Adrenal gland (tissue), 12 donors: ENCODE measurements around the gene ADA. TPM values are rescaled to one million over a fixed set of nuclear protein-coding genes. Genes with fewer than 3 reads are reported as not detected.
"Not testable (repeated sequence)": the region's sequence is repeated elsewhere in the genome, so short reads cannot be mapped to it uniquely, and the experiment has no call there.

Source experiments
- DNase-seq, 7 donors: peaks; one replicate each; pipeline ENCODE4 v3.0.0-alpha.2; 2019 to 2020
- H3K27ac ChIP-seq, 5 donors: fragments of 200-600 bp; sonication (generic) in 4 of 5; 1 replicate in 3 of 5; 2 replicates in 2 of 5; pipeline versions ENCODE4 v1.5.1 to v1.8.0; 2016 to 2020; ENCODE audit warnings: mild to moderate bottlenecking in 1 of 5
- H3K27me3 ChIP-seq: fragments of 200-600 bp; 2 replicates; pipeline ENCODE4 v1.8.0; 2021
- H3K36me3 ChIP-seq, 2 donors: fragments of 200-600 bp; replicated peaks in 1 of 2; 1 replicate in 1 of 2; 2 replicates in 1 of 2; pipeline versions ENCODE4 v1.5.1 to v1.8.0; 2018 to 2022
- H3K4me1 ChIP-seq, 2 donors: fragments of 200-600 bp; replicated peaks in 1 of 2; 1 replicate in 1 of 2; 2 replicates in 1 of 2; pipeline versions ENCODE4 v1.5.1 to v1.8.0; 2018 to 2021
- H3K4me3 ChIP-seq, 4 donors: fragments of 200-600 bp; sonication (generic) in 3 of 4; one replicate each; pipeline ENCODE4 v1.5.1; 2016 to 2018
- H3K9me3 ChIP-seq, 3 donors: fragments of 200-600 bp; sonication (generic) in 1 of 3; replicated peaks in 1 of 3; 1 replicate in 2 of 3; 2 replicates in 1 of 3; pipeline versions ENCODE4 v1.5.1 to v1.8.0; 2016 to 2021
- POLR2A ChIP-seq, 2 donors: fragments of 450-650 bp; IDR thresholded peaks; one replicate each; pipeline ENCODE4 v1.6.1; 2017; ENCODE audit warnings: antibody characterized with exemption in 2 of 2, mild to moderate bottlenecking in 2 of 2, moderate library complexity in 1 of 2
- WGBS, 4 donors: extraction: QIAGEN DNeasy Blood & Tissue Kit in 2 of 4; methylation state at CpG; one replicate each; pipeline versions ENCODE4 v1.1.5 to v1.1.7; 2013 to 2017; 5-methylcytosine and 5-hydroxymethylcytosine counted together
- intact Hi-C, 2 donors: fragments of 100-400 bp; cut with DNase I; formaldehyde crosslinking; loops; one replicate each; pipeline versions ENCODE4 v1.14.1 to v1.15.0; 2022 to 2023
- polyA plus RNA-seq, 3 donors: library from polyadenylated mRNA; stranded (reverse); fragments of 200-250 nt in 2 of 3; fragments of 350-450 nt in 1 of 3; fragmentation: Illumina TruSeq in 1 of 3; extraction: RNeasy Lipid Tissue Mini Kit (QIAGEN cat#74804) in 1 of 3; gene quantifications; one replicate each; pipeline ENCODE4 v1.2.3, GENCODE V29; 2013 to 2014
- total RNA-seq, 9 donors: library from RNA; depleted of rRNA in 4 of 9; stranded (reverse); fragments of >200 nt in 4 of 9; fragments of 120-200 nt in 1 of 9; fragmentation: NEBNext Ultra II Directional in 1 of 9; extraction: Animal tissue kit (Norgen Biotek cat#: 25700) in 1 of 9; gene quantifications; one replicate each; pipeline versions ENCODE4 v1.1.0 to v1.2.4, GENCODE V29; 2013 to 2023
- TF ChIP-seq, protein P1 (sequence below), 6 experiments: fragments of 450-650 bp in 4 of 6; fragments of 200-600 bp in 2 of 6; sonication (generic) in 1 of 6; IDR thresholded peaks; 1 replicate in 5 of 6; 2 replicates in 1 of 6; pipeline versions ENCODE4 v1.5.1 to v1.8.0; 2016 to 2021; ENCODE audit warnings: antibody characterized with exemption in 6 of 6, mild to moderate bottlenecking in 2 of 6, moderate library complexity in 1 of 6
- donor health status: healthy with polysubstance abuse.
- donor health status: Bipolar disorder and iron deficiency.
- donor health status: DM: yes; HTN: yes; CAD: no.
- donor health status: DM: no; HTN: no; CAD: no.
- donor health status: DM: no; HTN: no; CAD: no.
- donor health status: DM: yes; HTN: yes; CAD: no.

The ADA gene
- total and polyA plus RNA-seq, 12 donors, result 3.4 to 16.4 (median 10.0) TPM

DNA sequence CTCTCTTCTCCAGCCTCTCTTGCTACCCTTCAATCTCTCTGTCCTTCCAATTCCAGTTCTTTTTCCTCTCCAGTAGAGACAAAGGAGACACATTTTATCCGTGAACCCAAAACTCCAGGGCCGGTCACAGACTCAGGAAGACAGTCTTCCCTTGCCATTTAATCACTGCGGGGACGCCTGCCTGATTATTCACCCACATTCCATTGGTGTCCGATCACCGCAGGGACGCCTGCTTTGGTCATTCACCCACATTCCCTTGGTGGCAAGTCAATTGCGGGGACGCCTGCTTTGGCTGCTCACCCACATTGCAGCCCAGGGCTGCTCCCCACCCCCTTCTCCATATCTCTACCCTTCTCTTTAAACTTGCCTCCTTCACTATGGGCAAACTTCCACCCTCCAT, 19.4 kb upstream of the ADA start:
- H3K4me1 ChIP-seq, H3K36me3 ChIP-seq, H3K4me3 ChIP-seq, DNase-seq, H3K27me3 ChIP-seq, intact Hi-C loops, H3K9me3 ChIP-seq, H3K27ac ChIP-seq: not testable (repeated sequence)
- 83 to 92% (median 87%) methylated on average over 9 of the region's 9 CpGs for WGBS, 4 donors

DNA sequence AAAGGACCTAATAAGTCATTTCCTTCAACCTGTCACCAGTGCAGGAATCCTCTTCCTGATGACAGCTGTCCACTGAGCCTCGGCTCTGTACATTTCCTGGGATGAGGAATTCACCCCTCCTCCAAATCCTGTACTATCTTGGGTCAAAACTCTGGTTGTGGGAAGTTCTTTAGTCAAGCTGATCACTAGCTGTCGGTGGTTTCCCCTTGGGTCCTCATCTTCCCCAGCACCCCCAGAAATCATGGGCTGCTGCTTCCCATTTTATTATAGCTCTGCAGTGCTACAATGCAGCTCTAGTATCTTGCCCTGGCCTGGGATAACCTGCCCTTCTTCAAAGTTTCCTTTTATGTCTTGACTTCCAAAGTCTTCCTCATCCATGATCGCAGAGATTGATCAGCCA, 14.6 kb upstream of the ADA start:
- no peak for DNase-seq
- Histone ChIP-seq H3K4me3 (no peak overlapping the region), H3K9me3 (no peaks in the 10 kb centered on the region), H3K27ac (no peak overlapping the region), H3K27me3 (no peaks in the 10 kb centered on the region), H3K36me3 (no peaks in the 10 kb centered on the region), H3K4me1 (no peaks in the 10 kb centered on the region)
- TF ChIP-seq POLR2A (IDR thresholded peaks at IDR 0.05), result no peak
- TF ChIP-seq, protein P1, sequence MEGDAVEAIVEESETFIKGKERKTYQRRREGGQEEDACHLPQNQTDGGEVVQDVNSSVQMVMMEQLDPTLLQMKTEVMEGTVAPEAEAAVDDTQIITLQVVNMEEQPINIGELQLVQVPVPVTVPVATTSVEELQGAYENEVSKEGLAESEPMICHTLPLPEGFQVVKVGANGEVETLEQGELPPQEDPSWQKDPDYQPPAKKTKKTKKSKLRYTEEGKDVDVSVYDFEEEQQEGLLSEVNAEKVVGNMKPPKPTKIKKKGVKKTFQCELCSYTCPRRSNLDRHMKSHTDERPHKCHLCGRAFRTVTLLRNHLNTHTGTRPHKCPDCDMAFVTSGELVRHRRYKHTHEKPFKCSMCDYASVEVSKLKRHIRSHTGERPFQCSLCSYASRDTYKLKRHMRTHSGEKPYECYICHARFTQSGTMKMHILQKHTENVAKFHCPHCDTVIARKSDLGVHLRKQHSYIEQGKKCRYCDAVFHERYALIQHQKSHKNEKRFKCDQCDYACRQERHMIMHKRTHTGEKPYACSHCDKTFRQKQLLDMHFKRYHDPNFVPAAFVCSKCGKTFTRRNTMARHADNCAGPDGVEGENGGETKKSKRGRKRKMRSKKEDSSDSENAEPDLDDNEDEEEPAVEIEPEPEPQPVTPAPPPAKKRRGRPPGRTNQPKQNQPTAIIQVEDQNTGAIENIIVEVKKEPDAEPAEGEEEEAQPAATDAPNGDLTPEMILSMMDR (IDR thresholded peaks at IDR 0.05), result no peak
- 78 to 86% (median 81%) methylated on average over 3 of the region's 3 CpGs for WGBS, 4 donors
- intact Hi-C loops, result no loop called here

DNA sequence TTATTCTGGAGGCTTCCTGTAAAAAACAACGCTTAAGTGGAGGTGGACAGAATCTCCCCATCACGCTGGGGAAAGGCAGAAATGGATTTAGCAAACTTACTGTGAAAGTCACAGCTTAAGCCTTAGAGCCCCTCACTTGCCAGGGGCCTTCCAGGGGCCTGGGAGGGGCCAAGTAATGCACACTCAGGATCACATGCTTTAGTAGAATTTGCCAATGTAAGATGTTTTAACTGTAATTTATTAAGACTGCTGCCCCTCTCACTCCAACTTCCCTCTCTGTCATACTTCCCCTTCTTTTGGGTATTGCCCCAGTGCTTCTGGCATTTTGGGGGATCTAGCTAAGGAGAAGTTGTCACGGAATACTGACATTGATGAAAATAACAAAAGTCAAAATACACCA, 12.6 kb upstream of the ADA start:
- Histone ChIP-seq H3K4me3 (no peak overlapping the region), H3K36me3 (no peaks in the 10 kb centered on the region), H3K27me3 (no peaks in the 10 kb centered on the region), H3K27ac (no peak overlapping the region), H3K4me1 (no peaks in the 10 kb centered on the region), H3K9me3 (no peaks in the 10 kb centered on the region)
- WGBS, 4 donors, result 51 to 69% (median 58%) methylated on average over 3 of the region's 3 CpGs
- TF ChIP-seq, protein P1 (IDR thresholded peaks at IDR 0.05), result no peak
- TF ChIP-seq POLR2A (IDR thresholded peaks at IDR 0.05), result no peak
- DNase-seq, result no peak
- intact Hi-C loops, result no loop called here

DNA sequence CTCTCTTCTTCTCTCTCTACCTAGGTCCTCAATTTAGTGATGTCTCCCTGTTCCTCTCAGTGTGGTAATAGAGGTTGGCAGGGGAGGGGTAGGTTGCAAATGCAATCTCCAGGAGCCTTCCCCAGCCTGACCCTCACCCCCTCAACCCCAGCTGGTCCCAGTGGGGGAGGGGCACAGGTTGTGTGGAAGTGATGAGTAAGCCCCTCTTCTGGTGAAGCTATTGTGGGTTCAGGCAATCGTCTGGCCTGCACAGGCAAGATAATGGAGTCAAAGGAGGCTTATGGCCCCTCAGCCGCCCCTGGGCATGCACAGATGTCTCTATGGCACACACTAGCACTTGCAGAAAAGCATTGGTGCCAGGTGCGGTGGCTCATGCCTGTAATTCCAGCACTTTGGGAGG, 10.8 kb upstream of the ADA start:
- H3K4me1 ChIP-seq, result no peaks in the 10 kb centered on the region
- H3K27me3 ChIP-seq, result no peaks in the 10 kb centered on the region
- DNase-seq, result no peak
- no peak overlapping the region for H3K4me3 ChIP-seq
- no peaks in the 10 kb centered on the region for H3K36me3 ChIP-seq
- TF ChIP-seq, protein P1 (IDR thresholded peaks at IDR 0.05), result no peak
- no peak for TF ChIP-seq POLR2A (IDR thresholded peaks at IDR 0.05)
- H3K27ac ChIP-seq, result no peak overlapping the region
- WGBS, 4 donors, result 60 to 76% (median 69%) methylated on average over 1 to 3 of the region's 3 CpGs
- no peaks in the 10 kb centered on the region for H3K9me3 ChIP-seq
- intact Hi-C loops, result no loop called here

DNA sequence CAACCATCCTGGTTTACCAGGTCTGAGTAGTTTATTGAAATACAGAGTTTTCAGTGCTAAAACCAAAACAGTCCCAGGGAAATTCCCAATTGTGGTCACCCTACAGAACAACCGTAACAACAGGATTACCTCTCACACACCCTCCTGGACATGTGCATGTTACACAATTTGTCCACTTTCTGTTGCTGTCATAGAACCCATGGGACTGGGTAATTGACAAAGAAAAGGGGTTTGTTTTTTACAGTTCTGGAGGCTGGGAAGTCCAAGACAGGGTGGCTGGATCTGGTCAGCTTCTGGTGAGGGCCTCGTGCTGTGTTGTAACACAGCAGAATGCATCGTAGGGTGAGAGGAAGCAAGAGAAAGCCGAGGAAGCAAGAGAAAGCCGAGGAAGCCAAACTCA, 9.1 kb upstream of the ADA start:
- intact Hi-C loops, result no loop called here
- no peaks in the 10 kb centered on the region for H3K27me3 ChIP-seq
- H3K9me3 ChIP-seq, result no peaks in the 10 kb centered on the region
- H3K4me1 ChIP-seq, result no peaks in the 10 kb centered on the region
- H3K36me3 ChIP-seq, result no peaks in the 10 kb centered on the region
- DNase-seq, result no peak
- WGBS, 4 donors, result 69 to 90% (median 80%) methylated on average over 5 of the region's 5 CpGs
- H3K27ac ChIP-seq, result no peak overlapping the region
- no peak overlapping the region for H3K4me3 ChIP-seq
- no peak for TF ChIP-seq POLR2A (IDR thresholded peaks at IDR 0.05)
- TF ChIP-seq, protein P1 (IDR thresholded peaks at IDR 0.05), result no peak
